Left lobe of liver (tissue), 2 donors: ENCODE measurements around the gene FCN1. TPM values are rescaled to one million over a fixed set of nuclear protein-coding genes. Genes with fewer than 3 reads are reported as not detected.

Source experiments
- ATAC-seq: fragments of 200-7000 bp; cut with Tn5 transposase; one replicate; pipeline ENCODE4 v1.9.1; 2020; ENCODE audit warnings: mild to moderate bottlenecking, moderate library complexity
- DNase-seq: peaks from one replicate; pipeline ENCODE4 v3.0.0-alpha.2; 2020; ENCODE audit warnings: low spot score
- total RNA-seq: library from RNA; stranded (reverse); gene quantifications from one replicate; pipeline ENCODE4 v1.2.1, GENCODE V29; 2021
- donor health status: DM: no; HTN: no; CAD: no; lungs with moderate emphysema.
- donor health status: DM: no; HTN: yes; CAD: no.

The FCN1 gene
- total RNA-seq, 1 donor from 2014 or later: 0.93 TPM

DNA sequence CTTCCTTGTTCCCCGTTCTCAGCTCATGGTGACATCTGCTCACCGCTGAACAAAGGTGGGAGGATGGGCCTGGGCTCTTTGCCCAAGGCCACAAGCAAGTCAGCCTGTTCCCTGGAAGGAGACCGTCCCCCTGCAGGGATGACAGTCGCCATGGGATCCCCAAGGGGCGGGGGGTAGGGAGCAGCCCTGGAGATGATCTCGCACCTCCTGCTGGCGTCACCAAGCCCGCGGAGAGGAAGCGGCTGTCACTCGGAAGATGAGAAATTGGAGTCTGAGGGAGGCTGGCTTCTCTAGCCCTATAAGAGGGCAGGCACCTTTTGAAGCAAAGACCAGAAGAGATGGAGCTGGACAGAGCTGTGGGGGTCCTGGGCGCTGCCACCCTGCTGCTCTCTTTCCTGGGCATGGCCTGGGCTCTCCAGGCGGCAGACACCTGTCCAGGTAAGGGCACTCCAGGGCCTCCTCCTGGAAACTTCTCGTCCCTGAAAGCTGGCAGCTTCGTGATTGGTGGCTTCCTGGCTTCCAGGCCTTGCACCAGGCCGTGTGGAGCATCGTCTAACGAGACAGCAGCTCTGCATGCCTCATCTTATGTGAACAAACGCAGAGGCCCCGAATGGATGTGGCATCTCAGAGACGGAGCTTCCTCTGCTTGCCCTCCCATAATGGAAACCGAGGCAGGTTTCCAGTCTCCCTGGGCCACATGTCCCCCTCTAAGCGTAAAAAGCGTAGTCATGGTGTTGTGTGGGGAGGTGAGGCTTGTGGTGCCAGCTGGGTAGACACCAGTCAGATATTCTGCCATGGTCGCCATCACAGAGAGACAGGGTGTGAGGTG is 37.0 kb downstream of the FCN1 start, which contains the start of gene FCN2:
TSS of gene FCN2 (plus strand) at position 327 of the 829 bp plus-strand sequence. CDS start at position 339, 12 bp downstream.
- ATAC-seq: peak; percentile 61
- DNase-seq: peak; percentile 49

GRCh38 chr9:134879664-134880483 is 37.8 kb downstream of the FCN1 start:
- DNase-seq (peak; percentile 41), ATAC-seq (peak; percentile 31)

GRCh38 chr9:134877541-134877940 is 40.2 kb downstream of the FCN1 start:
- ATAC-seq: no peak
- no peak for DNase-seq

DNA sequence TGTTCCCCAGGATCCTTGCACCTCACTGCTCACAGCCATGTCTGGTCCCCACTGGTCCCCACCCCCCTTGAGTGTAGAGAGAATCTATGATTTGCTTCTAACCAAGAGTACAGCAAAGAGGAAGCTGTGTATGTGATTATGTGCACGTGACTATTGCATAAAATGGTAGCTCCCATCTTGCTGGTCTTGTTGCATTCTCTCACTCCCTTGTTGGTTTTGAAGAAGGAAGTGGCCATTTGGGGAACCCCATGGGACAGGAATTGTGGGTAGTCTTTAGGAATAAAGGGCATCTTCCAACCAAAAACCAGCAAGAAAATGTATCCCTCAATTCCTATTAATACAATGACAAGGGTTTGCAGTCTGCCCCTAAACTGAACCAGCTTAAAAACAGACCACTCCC is 42.3 kb downstream of the FCN1 start:
- no peak for ATAC-seq
- DNase-seq: peak; percentile 16

DNA sequence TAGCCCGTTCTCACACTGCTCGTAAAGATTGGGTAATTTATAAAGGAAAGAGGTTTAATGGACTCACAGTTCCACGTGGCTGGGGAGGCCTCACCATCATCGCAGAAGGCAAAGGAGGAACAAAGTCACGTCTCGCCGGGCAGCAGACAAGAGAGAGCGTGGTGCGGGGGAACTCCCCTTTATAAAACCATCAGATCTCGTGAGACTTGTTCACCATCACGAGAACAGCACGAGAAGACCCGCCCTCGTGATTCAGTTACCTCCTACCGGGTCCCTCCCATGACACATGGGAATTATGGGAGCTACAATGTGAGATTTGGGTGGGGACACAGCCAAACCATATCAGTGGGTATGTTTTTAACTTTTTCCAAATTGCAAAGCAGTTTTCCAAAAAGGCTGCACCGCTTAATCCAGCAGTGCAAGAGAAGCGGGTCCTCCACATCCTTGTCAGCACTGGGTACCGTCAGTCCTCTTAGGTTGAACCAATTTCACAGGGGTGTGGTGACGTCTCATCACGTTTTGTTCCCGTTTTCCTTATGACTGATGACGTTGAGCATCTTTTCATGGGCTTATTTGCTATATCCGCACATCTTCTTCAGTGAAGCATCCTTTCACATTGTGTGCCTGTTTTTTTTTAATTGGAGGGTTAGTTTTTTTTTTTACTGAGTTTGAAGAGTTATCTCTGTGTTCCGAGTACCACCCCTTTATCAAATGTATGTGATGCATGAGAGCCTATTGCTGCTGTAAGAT is 45.1 kb downstream of the FCN1 start:
- DNase-seq (no peak), ATAC-seq (no peak)

DNA sequence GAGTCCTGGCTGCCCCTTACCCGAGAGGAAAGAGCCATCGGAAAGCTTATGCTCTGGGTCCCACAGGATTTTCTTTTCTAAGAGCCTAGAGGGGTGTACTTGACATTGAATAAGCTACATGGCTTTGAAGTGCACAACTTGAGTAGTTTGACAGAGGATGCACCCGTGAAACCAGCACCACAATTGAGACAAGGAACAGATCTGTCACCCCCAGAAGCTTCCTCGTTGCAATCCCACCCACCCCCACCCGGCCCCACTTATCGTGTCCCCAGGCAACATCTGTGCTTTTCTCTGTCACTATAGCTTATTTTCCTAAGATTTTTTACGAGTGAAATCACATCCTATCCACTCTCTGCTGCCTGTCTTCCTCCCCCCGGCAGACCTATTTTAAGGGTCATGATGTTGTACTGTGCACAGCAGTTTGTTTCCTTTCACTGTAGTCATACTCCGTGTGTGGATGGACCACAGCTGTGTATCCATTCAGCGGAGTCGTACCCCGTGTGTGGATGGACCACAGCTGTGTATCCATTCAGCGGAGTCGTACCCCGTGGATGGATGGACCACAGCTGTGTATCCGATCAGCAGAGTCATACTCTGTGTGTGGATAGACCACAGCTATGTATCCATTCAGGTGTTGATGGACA is 45.9 kb downstream of the FCN1 start:
- no peak for ATAC-seq
- no peak for DNase-seq

DNA sequence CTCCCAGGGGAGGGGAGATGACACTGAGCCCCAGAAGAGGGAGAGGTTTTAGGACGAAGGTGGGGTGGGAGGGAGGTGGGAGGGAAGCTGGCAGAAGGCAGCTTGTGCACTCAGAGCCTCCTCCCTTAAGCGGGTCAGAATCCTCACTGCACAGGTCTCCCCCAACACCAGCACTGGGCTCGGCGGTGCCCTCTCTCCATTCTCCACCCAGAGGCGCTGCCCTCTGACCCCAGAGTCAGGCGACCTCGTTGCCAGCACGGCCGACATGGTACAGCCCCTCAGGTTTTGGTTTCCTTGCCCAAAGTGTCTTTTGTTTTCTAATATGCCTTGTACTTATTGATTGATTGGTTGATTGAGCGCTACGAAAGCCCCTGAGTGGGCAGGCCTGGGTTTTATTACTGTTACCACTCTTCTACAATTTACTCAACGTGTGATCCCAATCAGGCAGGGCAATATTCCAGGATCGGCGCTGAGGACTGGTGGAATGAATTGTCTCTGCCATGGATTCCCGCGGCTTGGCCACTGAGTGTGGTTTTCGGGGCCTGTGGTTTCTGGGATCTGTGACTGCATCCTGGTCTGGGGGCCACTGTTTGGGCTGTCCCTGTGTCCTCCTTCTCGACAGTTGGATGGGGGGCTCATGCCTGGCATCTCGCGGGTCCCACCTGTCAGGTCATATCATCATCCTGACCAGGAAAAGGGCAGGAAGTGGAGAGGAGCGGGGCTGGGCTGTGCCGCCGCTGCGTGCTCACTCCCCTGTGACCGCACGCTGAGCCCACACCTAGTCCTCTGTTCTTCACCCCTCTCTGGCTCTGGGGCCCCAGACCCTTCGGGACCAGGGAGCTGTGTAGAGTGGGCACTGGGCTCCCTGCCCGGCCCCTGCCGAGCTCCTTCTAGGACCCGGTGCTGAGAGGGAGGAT is 46.7 kb downstream of the FCN1 start:
- no peak for ATAC-seq
- peak; percentile 40 for DNase-seq

GRCh38 chr9:134870301-134870694 is 47.4 kb downstream of the FCN1 start:
- DNase-seq (peak; percentile 43), ATAC-seq (no peak)

DNA sequence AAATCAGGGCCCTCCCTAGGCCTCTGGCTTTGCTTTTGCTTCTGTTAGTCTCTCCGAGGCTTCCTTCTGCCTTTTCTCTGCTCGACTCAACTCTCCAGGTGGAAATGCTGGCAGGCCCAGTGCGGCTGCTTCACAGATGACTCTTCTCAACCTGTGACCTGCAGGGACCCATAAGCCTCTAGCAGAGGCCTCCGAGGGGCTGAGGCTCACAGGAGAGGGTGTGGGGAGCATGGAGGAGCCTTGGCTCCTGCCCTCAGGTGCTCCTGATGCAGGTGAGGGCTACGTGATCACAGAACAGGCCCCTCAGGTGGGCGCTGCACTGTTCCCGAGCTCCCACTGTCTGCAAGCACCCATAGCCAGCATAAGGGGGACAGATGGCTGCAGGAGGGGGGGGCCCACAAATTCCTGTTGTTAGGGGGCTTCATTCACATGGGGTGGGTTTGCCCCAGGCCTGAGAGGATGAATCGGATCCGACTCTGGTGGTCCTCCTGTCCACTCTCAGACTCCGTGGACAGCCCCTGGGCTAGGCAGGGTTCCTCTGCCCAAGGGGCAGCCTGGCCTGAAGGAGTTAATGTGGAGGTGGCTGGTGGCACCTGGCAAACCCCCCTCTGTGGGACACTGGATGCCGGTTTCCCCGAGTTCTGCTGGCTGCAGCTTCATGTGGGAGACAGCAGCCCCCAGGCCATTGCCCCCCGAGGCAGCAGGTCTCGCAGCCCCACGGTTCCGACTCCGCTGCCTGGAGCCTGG is 48.0 kb downstream of the FCN1 start:
- DNase-seq (peak; percentile 37), ATAC-seq (no peak)

DNA sequence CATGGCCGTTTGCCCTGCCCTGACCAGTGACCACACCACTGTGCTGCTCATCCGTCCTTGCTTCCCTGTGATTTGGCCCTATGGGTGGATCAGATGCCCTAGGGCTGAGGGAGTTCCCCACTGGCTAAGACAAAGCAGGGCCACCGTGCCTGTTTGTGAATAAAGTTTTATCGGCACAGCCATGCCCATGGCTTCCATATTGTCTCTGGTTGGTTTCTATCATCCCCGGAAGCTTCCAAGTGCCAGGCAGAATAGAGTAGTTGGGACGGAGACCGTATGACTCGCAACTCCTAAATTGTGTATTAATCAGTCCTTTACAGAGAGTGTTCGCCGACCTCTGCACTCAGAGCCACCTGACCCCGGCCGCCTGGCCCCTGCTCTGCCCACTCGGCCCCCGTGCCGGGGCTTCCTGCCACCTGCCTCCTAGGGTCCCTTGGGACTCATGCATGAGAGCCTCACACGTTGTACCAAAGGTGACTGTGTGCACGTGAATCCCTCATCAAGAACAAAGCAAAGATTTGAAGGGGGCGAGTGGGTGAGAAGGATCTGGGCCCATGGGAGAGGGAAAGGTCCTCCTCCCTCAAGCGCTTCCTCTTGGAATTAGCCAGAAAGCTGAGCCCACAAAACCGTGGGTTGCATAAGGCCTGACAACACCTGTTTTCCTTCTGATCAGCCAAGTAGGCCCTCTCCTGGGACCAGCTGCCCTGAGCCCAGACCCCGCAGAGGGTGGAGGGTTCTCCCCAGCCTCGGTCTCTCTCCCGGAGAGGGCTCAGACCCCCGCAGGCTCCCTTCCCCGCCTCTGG is 48.8 kb downstream of the FCN1 start:
- DNase-seq (peak; percentile 41), ATAC-seq (no peak)

DNA sequence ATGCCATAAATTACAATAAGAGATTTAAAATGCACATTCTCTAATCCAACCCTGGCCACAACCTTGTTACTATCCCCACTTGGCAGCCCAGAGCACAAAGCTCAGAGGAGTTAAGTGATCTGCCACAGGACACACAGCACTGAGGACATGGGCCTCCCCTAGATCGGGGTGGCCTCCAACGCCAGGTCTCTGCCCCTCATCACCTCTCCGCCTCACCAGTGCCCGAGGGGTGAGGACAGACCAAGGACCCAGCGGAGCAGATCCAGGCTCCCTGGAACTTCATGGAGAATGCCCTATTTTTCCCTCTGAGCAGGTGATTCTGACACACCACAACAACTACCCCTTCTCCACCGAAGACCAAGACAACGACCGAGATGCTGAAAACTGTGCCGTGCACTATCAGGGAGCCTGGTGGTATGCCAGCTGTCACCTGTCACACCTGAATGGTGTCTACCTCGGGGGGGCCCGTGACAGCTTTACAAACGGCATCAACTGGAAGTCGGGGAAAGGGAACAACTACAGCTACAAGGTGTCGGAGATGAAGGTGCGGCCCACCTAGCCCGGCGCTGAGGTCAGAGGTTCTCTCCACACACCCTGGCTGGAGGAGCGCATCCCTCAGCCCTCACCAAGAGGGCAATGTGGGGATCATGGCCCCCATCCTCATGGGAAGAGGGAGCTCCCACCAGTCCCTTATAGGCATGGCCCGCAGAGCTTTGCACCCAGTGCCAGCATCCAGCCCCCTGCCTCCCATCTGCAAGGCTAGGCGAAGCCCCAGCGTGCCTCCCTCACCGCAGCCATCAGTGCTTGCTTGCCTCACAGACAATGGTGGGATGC is 49.6 kb downstream of the FCN1 start:
- no peak for ATAC-seq

GRCh38 chr9:134864821-134865190 is 52.9 kb downstream of the FCN1 start:
- no peak for DNase-seq
- no peak for ATAC-seq

More for the DNA sequence above, 49.6 kb downstream of the FCN1 start:
- peak; percentile 36 for DNase-seq

- peak; percentile 83 for ATAC-seq
- DNase-seq: peak; percentile 63
These were observed 53.5 kb downstream of the FCN1 start for GRCh38 chr9:134863941-134864820.

DNA sequence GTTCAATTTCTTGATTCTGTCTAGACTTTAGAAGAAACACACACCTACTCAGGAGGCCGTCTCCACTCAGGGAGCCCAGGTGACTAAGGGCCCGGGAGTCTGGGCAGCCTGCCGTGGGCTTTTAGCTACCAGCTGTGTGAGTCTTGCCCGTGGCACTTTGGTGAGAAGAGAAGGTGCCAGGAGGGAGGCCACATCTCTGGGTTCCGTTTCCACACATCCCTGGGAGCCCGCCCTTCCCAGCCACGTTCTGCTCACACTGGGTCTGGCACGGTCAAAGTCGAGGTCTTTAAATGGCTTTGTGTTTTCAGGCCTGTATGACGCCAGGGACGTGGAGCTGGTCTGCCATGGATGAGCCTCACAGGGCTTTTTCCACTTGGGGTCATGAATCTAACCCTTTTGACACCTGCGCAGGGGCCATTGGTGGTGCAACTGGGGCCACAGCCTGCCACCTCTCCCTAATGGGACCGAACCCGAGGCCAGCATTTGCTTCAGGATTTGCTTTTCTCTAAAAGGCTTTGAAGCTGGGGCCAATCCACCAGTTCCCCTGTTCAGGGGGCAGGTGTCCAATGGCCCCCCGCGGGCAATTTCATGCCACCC is 54.3 kb downstream of the FCN1 start:
- DNase-seq (peak; percentile 39), ATAC-seq (no peak)

- DNase-seq (peak; percentile 42), ATAC-seq (peak; percentile 52)
These were observed 55.9 kb downstream of the FCN1 start for GRCh38 chr9:134861595-134862334.
